ENCODE results near the gene ARMC5.
A peak's percentile ranks its signal among the peaks of the same experiment; 100 is the strongest.
"Not testable (repeated sequence)": the region's sequence is repeated elsewhere in the genome, so short reads cannot be mapped to it uniquely, and the experiment has no call there.

The ARMC5 gene

GRCh38 chr16:31440516-31441184 lies 18.7 kb upstream of the ARMC5 start:
- H3K36me3 ChIP-seq (ENCODE audit: insufficient read depth, low read length), result no peaks in the 10 kb centered on the region
- TF ChIP-seq EZH2 (IDR thresholded peaks at IDR 0.05), result no peak
- TF ChIP-seq FOXP2 (optimal IDR thresholded peaks at IDR 0.05; ENCODE audit: control extremely low read depth, extremely low read length, insufficient read depth), result no peak
- no peak for TF ChIP-seq POLR2AphosphoS5 (IDR thresholded peaks at IDR 0.05; ENCODE audit: borderline replicate concordance, low read depth, low read length)

GRCh38 chr16:31441956-31442355 lies 17.3 kb upstream of the ARMC5 start:
- H3K9me3 ChIP-seq (ENCODE audit: low read depth, low read length), result no peaks in the 10 kb centered on the region
- H3K27ac ChIP-seq, result no peak overlapping the region
- TF ChIP-seq POLR2AphosphoS5 (IDR thresholded peaks at IDR 0.05; ENCODE audit: borderline replicate concordance, low read depth, low read length) (no peak), EZH2 (IDR thresholded peaks at IDR 0.05) (no peak), FOXP2 (optimal IDR thresholded peaks at IDR 0.05; ENCODE audit: control extremely low read depth, extremely low read length, insufficient read depth) (no peak)
- H3K4me3 ChIP-seq, result no peak overlapping the region
- no peak for DNase-seq (ENCODE audit: low read depth, low spot score)
- H3K9ac ChIP-seq (ENCODE audit: insufficient read length), result no peak overlapping the region
- no peaks in the 10 kb centered on the region for H3K36me3 ChIP-seq (ENCODE audit: insufficient read depth, low read length)

More at GRCh38 chr16:31440516-31441184, 18.7 kb upstream of the ARMC5 start:
- no peak for DNase-seq (ENCODE audit: low read depth, low spot score)
- H3K9ac ChIP-seq (ENCODE audit: insufficient read length), result no peak overlapping the region
- H3K27ac ChIP-seq, result peak overlapping the region; percentile 29
- no peaks in the 10 kb centered on the region for H3K9me3 ChIP-seq (ENCODE audit: low read depth, low read length)
- H3K4me3 ChIP-seq, result no peak overlapping the region

- H3K27ac ChIP-seq; H3K36me3 ChIP-seq (ENCODE audit: insufficient read depth, low read length); H3K4me3 ChIP-seq; DNase-seq (ENCODE audit: low read depth, low spot score); H3K9ac ChIP-seq (ENCODE audit: insufficient read length); H3K9me3 ChIP-seq (ENCODE audit: low read depth, low read length): not testable (repeated sequence)
These were observed 13.4 kb upstream of the ARMC5 start for GRCh38 chr16:31445931-31446330.

- TF ChIP-seq EZH2 (IDR thresholded peaks at IDR 0.05), result no peak
- no peak for TF ChIP-seq POLR2AphosphoS5 (IDR thresholded peaks at IDR 0.05; ENCODE audit: borderline replicate concordance, low read depth, low read length)
- no peak for TF ChIP-seq FOXP2 (optimal IDR thresholded peaks at IDR 0.05; ENCODE audit: control extremely low read depth, extremely low read length, insufficient read depth)
- H3K9me3 ChIP-seq (ENCODE audit: low read depth, low read length), result no peaks in the 10 kb centered on the region
- H3K27ac ChIP-seq, result no peak overlapping the region
- H3K4me3 ChIP-seq, result no peak overlapping the region
- H3K9ac ChIP-seq (ENCODE audit: insufficient read length), result no peak overlapping the region
- DNase-seq (ENCODE audit: low read depth, low spot score), result no peak
- no peaks in the 10 kb centered on the region for H3K36me3 ChIP-seq (ENCODE audit: insufficient read depth, low read length)
These were observed 8.1 kb upstream of the ARMC5 start for GRCh38 chr16:31451201-31451600.

GRCh38 chr16:31451681-31452351 lies 7.5 kb upstream of the ARMC5 start:
- no peak for DNase-seq (ENCODE audit: low read depth, low spot score)
- no peak overlapping the region for H3K9ac ChIP-seq (ENCODE audit: insufficient read length)
- TF ChIP-seq FOXP2 (optimal IDR thresholded peaks at IDR 0.05; ENCODE audit: control extremely low read depth, extremely low read length, insufficient read depth), result no peak
- no peak for TF ChIP-seq EZH2 (IDR thresholded peaks at IDR 0.05)
- no peak; the same call in 1 of the 2 replicates for TF ChIP-seq POLR2AphosphoS5 (IDR thresholded peaks at IDR 0.05; ENCODE audit: borderline replicate concordance, low read depth, low read length)

GRCh38 chr16:31452631-31453106 lies 6.6 kb upstream of the ARMC5 start:
- Histone ChIP-seq H3K9me3 (ENCODE audit: low read depth, low read length) (no peaks in the 10 kb centered on the region), H3K27ac (0 out of 2 replicates have a peak overlapping the region, but pooled peaks have one; percentile 9), H3K9ac (ENCODE audit: insufficient read length) (no peak overlapping the region), H3K36me3 (ENCODE audit: insufficient read depth, low read length) (0 out of 2 replicates have a peak, but pooled peaks cover 3% of the 10 kb centered on the region), H3K4me3 (no peak overlapping the region)
- DNase-seq (ENCODE audit: low read depth, low spot score), result no peak
- no peak for TF ChIP-seq FOXP2 (optimal IDR thresholded peaks at IDR 0.05; ENCODE audit: control extremely low read depth, extremely low read length, insufficient read depth)
- no peak; the same call in 1 of the 2 replicates for TF ChIP-seq POLR2AphosphoS5 (IDR thresholded peaks at IDR 0.05; ENCODE audit: borderline replicate concordance, low read depth, low read length)
- TF ChIP-seq EZH2 (IDR thresholded peaks at IDR 0.05), result no peak

More at GRCh38 chr16:31451681-31452351, 7.5 kb upstream of the ARMC5 start:
- Histone ChIP-seq H3K4me3 (no peak overlapping the region), H3K36me3 (ENCODE audit: insufficient read depth, low read length) (no peaks in the 10 kb centered on the region), H3K27ac (no peak overlapping the region), H3K9me3 (ENCODE audit: low read depth, low read length) (no peaks in the 10 kb centered on the region)

GRCh38 chr16:31453255-31454204 lies 5.8 kb upstream of the ARMC5 start:
- Histone ChIP-seq H3K4me3 (no peak overlapping the region), H3K27ac (no peak overlapping the region)

More at GRCh38 chr16:31453255-31454204, 5.8 kb upstream of the ARMC5 start:
- DNase-seq (ENCODE audit: low read depth, low spot score), result no peak
- TF ChIP-seq EZH2 (IDR thresholded peaks at IDR 0.05) (no peak), POLR2AphosphoS5 (IDR thresholded peaks at IDR 0.05; ENCODE audit: borderline replicate concordance, low read depth, low read length) (no peak)
- Histone ChIP-seq H3K9me3 (ENCODE audit: low read depth, low read length) (no peaks in the 10 kb centered on the region), H3K36me3 (ENCODE audit: insufficient read depth, low read length) (0 out of 2 replicates have a peak, but pooled peaks cover 3% of the 10 kb centered on the region), H3K9ac (ENCODE audit: insufficient read length) (no peak overlapping the region)

All from SK-N-MC (cell line).